Endodermal cell (in vitro differentiated cells): ENCODE results near the gene FGFR2. TPM values are rescaled to one million over a fixed set of nuclear protein-coding genes. Genes with fewer than 3 reads are reported as not detected.

Experiments
- DNase-seq: peaks from one replicate; pipeline ENCODE4 v3.0.0-alpha.2; 2017
- H3K27ac ChIP-seq: 2 replicates; pipeline ENCODE4 v1.5.1; 2013; ENCODE audit warnings: mild to moderate bottlenecking, low read depth, low read length, moderate library complexity
- H3K27me3 ChIP-seq: 2 replicates; pipeline ENCODE4 v1.6.1; 2013; ENCODE audit warnings: mild to moderate bottlenecking, low read length, moderate library complexity; ENCODE audit not compliant: insufficient read depth, control insufficient read depth, poor library complexity, severe bottlenecking
- H3K36me3 ChIP-seq: 2 replicates; pipeline ENCODE4 v1.7.0; 2013; ENCODE audit warnings: mild to moderate bottlenecking, low read length, moderate library complexity; ENCODE audit not compliant: control insufficient read depth, insufficient read depth
- H3K4me1 ChIP-seq: one replicate; pipeline ENCODE4 v1.7.0; 2013; ENCODE audit warnings: low read length; ENCODE audit not compliant: control insufficient read depth, insufficient read depth
- H3K4me3 ChIP-seq: 2 replicates; pipeline ENCODE4 v1.5.1; 2013; ENCODE audit warnings: mild to moderate bottlenecking, low read length, moderate library complexity
- H3K9ac ChIP-seq: 2 replicates; pipeline ENCODE4 v1.6.1; 2013; ENCODE audit warnings: mild to moderate bottlenecking, low read length, moderate library complexity; ENCODE audit not compliant: poor library complexity, severe bottlenecking; ENCODE audit errors: extremely low read depth
- H3K9me3 ChIP-seq: 2 replicates; pipeline ENCODE4 v1.6.1; 2013; ENCODE audit warnings: mild to moderate bottlenecking, low read length, moderate library complexity; ENCODE audit not compliant: control insufficient read depth
- H3K27ac Mint-ChIP-seq: 2 replicates; pipeline ENCODE4 v1.8.0; 2020; ENCODE audit warnings: mixed read lengths
- H3K27me3 Mint-ChIP-seq: 2 replicates; pipeline ENCODE4 v1.8.0; 2021; ENCODE audit warnings: mild to moderate bottlenecking, mixed read lengths; ENCODE audit not compliant: insufficient read depth
- H3K36me3 Mint-ChIP-seq: 2 replicates; pipeline ENCODE4 v1.8.0; 2020; ENCODE audit warnings: low read depth, mixed read lengths
- H3K4me1 Mint-ChIP-seq: 2 replicates; pipeline ENCODE4 v1.8.0; 2020; ENCODE audit warnings: mixed read lengths
- H3K4me3 Mint-ChIP-seq: 2 replicates; pipeline ENCODE4 v1.8.0; 2020; ENCODE audit warnings: mild to moderate bottlenecking, moderate library complexity, mixed read lengths
- H3K9me3 Mint-ChIP-seq: 2 replicates; pipeline ENCODE4 v1.8.0; 2020; ENCODE audit warnings: mild to moderate bottlenecking, mixed read lengths
- WGBS, 2 experiments: methylation state at CpG; one replicate each; pipeline versions ENCODE4 v1.1.5 to v1.1.7; 2013; ENCODE audit warnings: missing lambda C conversion rate in 2 of 2, mixed read lengths in 1 of 2; ENCODE audit not compliant: insufficient coverage in 1 of 2, insufficient read length in 1 of 2; 5-methylcytosine and 5-hydroxymethylcytosine counted together
- total RNA-seq, 2 donors: library from RNA; stranded (reverse); fragmentation: NEBNext Ultra II Directional in 1 of 2; extraction: Animal tissue kit (Norgen Biotek cat#: 25700) in 1 of 2; gene quantifications; 2 replicates in 1 of 2; 3 replicates in 1 of 2; pipeline ENCODE4 v1.2.1, GENCODE V29; 2021
- TF ChIP-seq, protein P1 (sequence below): fragments of 200-600 bp; sonication (generic); conservative IDR thresholded peaks from 2 replicates; pipeline ENCODE4 v1.5.0; 2021; ENCODE audit warnings: antibody characterized with exemption, mild to moderate bottlenecking

FGFR2 gene
- total RNA-seq, 2 donors from 2014 or later, result 56.5 to 77.0 TPM

DNA sequence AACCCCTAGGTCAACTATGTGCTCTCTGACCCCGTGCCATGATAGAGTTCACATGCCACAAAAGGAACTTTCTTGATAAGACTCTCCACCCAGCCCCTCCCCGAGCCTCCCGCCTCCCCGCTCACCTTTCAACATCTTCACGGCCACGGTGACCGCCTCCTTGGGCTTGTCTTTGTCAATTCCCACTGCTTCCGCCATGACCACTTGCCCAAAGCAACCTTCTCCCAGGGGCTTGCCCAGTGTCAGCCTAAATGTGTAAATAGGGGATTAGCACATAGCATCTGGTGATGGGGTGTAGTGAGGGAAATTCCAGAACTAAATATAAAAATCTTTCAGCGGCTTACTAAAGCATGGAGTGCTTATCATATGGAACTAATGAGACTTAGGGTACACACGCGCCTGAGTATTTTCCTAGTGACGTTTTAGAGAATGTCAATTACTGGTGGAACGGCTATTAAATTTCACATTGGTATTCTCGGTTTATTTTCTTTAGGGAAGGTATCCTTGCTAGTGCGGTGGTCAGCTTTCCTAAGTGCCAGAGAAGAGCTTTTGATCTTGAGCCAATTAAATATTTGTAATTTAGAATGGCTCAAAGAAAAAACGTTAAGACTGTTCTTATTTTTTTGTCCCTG, 97.4 kb downstream of the FGFR2 start:
- no peak for DNase-seq
- Mint-ChIP-seq H3K9me3 (no peaks in the 10 kb centered on the region), H3K27ac (peak overlapping the region; percentile 53), H3K4me1 (peaks cover 8% of the 10 kb centered on the region), H3K36me3 (peaks cover 87% of the 10 kb centered on the region), H3K4me3 (no peak overlapping the region), H3K27me3 (no peaks in the 10 kb centered on the region)
- H3K36me3 ChIP-seq, result peaks cover 70% of the 10 kb centered on the region
- WGBS, 2 experiments, result 96% methylated on average over 9 to 16 of the region's 16 CpGs
- no peak overlapping the region for H3K9ac ChIP-seq
- H3K4me3 ChIP-seq, result no peak overlapping the region
- H3K4me1 ChIP-seq, result no peaks in the 10 kb centered on the region
- H3K27ac ChIP-seq, result no peak overlapping the region
- H3K9me3 ChIP-seq, result no peaks in the 10 kb centered on the region
- TF ChIP-seq, protein P1, sequence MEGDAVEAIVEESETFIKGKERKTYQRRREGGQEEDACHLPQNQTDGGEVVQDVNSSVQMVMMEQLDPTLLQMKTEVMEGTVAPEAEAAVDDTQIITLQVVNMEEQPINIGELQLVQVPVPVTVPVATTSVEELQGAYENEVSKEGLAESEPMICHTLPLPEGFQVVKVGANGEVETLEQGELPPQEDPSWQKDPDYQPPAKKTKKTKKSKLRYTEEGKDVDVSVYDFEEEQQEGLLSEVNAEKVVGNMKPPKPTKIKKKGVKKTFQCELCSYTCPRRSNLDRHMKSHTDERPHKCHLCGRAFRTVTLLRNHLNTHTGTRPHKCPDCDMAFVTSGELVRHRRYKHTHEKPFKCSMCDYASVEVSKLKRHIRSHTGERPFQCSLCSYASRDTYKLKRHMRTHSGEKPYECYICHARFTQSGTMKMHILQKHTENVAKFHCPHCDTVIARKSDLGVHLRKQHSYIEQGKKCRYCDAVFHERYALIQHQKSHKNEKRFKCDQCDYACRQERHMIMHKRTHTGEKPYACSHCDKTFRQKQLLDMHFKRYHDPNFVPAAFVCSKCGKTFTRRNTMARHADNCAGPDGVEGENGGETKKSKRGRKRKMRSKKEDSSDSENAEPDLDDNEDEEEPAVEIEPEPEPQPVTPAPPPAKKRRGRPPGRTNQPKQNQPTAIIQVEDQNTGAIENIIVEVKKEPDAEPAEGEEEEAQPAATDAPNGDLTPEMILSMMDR, result no peak
- no peaks in the 10 kb centered on the region for H3K27me3 ChIP-seq

DNA sequence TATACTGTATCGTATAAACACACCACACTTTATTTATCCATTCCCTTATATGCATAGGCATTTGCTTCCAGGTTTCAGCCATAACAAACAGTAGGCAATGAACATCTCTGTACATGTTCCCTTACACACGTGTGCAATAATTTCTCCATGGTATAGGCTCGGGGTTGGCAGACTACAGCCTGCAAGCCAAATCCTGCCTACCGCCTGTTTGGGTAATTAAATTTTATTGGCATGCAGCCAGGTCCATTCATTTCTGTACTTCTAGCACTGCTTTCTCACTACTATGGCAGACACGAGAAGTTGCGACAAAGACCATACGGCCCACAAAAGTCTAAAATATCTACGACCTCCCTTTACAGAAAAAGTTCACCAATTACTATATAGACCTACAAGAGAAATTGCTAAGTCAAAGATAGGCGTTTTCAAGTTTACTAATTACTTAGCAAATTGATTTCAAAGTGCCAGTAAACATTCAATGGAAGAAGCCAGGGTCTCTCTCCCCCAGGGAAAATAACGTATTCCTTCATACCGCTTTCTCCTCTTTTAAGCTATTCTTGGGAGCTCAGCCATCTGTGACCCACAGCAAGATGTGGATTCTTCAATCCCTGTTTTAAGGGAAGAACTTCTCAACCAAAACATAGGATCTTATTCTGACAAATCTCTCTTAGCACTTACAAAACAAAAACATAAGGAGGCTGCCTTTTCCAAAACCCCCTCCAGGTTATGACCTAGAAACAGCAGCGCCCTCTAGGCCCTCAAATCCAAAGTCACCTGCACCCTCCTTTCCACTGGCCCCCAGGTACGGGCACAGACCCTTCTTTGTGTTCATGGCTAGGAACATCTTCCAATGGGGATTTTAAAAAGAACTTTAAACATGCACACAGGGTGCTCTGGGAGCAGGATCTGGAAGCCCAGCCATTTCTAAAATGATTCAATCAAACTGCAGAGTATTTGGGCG, 100.5 kb downstream of the FGFR2 start:
- H3K4me3 ChIP-seq, result no peak overlapping the region
- H3K9me3 Mint-ChIP-seq, result no peaks in the 10 kb centered on the region
- TF ChIP-seq, protein P1, result peak; percentile 69
- no peaks in the 10 kb centered on the region for H3K27me3 ChIP-seq
- no peak overlapping the region for H3K27ac Mint-ChIP-seq
- peaks cover 3% of the 10 kb centered on the region for H3K4me1 ChIP-seq
- peaks cover 28% of the 10 kb centered on the region for H3K4me1 Mint-ChIP-seq
- peaks cover 78% of the 10 kb centered on the region for H3K36me3 Mint-ChIP-seq
- H3K27me3 Mint-ChIP-seq, result no peaks in the 10 kb centered on the region
- peaks cover 52% of the 10 kb centered on the region for H3K36me3 ChIP-seq
- WGBS, 2 experiments, result 93% methylated on average over 9 to 14 of the region's 14 CpGs
- no peak overlapping the region for H3K4me3 Mint-ChIP-seq
- DNase-seq, result peak; percentile 75
- no peak overlapping the region for H3K27ac ChIP-seq
- H3K9ac ChIP-seq, result no peak overlapping the region
- no peaks in the 10 kb centered on the region for H3K9me3 ChIP-seq

DNA sequence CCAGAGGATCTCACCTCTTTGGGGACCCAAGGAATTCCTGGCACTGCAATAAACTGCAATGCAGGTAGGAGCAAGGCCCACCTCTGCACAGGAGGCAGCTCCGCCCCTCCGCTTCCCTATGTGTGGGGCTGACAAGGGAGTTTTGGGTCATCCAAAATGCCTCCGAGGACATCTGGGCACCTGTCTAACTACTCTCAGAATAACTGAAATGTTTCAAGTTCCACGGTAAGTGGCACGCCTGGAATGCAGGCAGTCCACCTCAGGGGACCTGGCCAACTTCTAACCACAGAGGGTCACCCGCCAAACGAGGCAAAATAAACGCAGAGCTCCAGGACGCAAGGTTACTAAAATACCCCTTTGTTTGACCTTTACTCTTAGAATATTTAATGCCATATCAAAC, 102.5 kb downstream of the FGFR2 start:
- no peaks in the 10 kb centered on the region for H3K9me3 Mint-ChIP-seq
- no peak overlapping the region for H3K4me3 Mint-ChIP-seq
- H3K27ac Mint-ChIP-seq, result no peak overlapping the region
- 90 to 95% methylated on average over 4 to 9 of the region's 9 CpGs for WGBS, 2 experiments
- Histone ChIP-seq H3K9ac (no peak overlapping the region), H3K4me1 (peaks cover 3% of the 10 kb centered on the region), H3K27ac (no peak overlapping the region), H3K9me3 (no peaks in the 10 kb centered on the region), H3K4me3 (no peak overlapping the region), H3K27me3 (no peaks in the 10 kb centered on the region), H3K36me3 (peaks cover 38% of the 10 kb centered on the region)
- TF ChIP-seq, protein P1, result no peak
- DNase-seq, result no peak
- H3K27me3 Mint-ChIP-seq, result no peaks in the 10 kb centered on the region
- peaks cover 28% of the 10 kb centered on the region for H3K4me1 Mint-ChIP-seq
- H3K36me3 Mint-ChIP-seq, result peaks cover 81% of the 10 kb centered on the region
